GM23248 (cell line): ENCODE data around the gene TCAF1.

ENCODE experiments used
- EZH2 ChIP-seq: fragments of 200-600 bp; sonication (generic); IDR thresholded peaks from 2 replicates; pipeline ENCODE4 v1.6.1; 2018; ENCODE audit warnings: antibody characterized with exemption, mild to moderate bottlenecking; ENCODE audit not compliant: insufficient read depth, poor library complexity, severe bottlenecking
- EZH2phosphoT487 ChIP-seq: fragments of 200-600 bp; sonication (generic); IDR thresholded peaks from 2 replicates; pipeline ENCODE4 v1.6.1; 2018; ENCODE audit warnings: antibody characterized with exemption, moderate library complexity, mild to moderate bottlenecking, low read depth; ENCODE audit not compliant: insufficient read depth

GRCh38 chr7:143909863-143910262, 7.9 kb upstream of the TCAF1 start:
- TF ChIP-seq EZH2phosphoT487: no peak
- no peak for TF ChIP-seq EZH2
